Stomach (tissue), 4 donors: ENCODE measurements around the gene POMT1.

ENCODE experiments used
- EP300 ChIP-seq: sonication (generic); formaldehyde crosslinking; IDR thresholded peaks from one replicate; pipeline ENCODE4 v1.6.1; 2017; ENCODE audit warnings: antibody characterized with exemption
- POLR2A ChIP-seq, 4 donors: fragments of 450-650 bp; IDR thresholded peaks; one replicate each; pipeline ENCODE4 v1.6.1; 2016; ENCODE audit warnings: antibody characterized with exemption in 4 of 4, control low read depth in 2 of 4, mild to moderate bottlenecking in 1 of 4, moderate library complexity in 1 of 4
- POLR2AphosphoS5 ChIP-seq, 3 donors: sonication (generic); formaldehyde crosslinking; IDR thresholded peaks; one replicate each; pipeline ENCODE4 v1.6.1; 2016; ENCODE audit warnings: antibody characterized with exemption in 3 of 3
- TF ChIP-seq, protein P1 (sequence below), 7 experiments: fragments of 450-650 bp in 4 of 7; fragments of 200-600 bp in 3 of 7; sonication (generic) in 3 of 7; IDR thresholded peaks; one replicate each; pipeline ENCODE4 v1.5.1; 2016 to 2019; ENCODE audit warnings: antibody characterized with exemption in 7 of 7, control low read depth in 2 of 7, mild to moderate bottlenecking in 1 of 7

DNA sequence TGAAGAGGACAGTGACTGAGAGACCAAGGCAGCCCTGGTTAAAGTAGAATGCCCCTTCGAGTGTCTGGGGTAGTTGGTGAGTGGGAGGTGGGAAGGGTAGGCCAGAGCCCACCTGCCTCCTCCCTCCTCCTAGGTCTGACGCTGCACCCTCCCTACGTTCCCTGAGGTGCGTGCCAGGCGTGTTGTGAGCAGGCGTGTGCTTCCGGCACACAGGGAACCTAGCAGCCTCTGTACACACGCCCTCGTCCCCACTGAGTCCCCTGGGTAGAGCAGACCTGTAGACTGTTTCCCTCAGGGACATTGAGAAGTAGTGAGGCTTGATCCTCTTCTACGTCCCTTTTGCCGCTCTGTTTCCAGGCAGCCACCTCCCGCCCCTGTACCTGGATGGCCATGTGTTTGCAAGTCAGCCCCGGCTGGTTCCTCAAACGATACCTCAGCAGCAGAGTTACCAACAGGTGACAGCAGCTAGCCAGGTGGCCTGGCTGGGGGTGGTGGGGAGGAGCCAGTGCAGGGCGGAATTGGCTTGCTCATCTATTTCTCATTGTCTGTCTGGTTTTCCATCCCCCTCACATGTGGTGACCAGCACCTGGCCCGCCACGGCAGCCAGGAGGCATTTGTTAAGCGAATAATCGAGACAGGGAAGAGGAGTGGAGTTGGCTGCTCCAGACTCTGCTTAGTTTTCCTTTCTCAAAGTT lies 16.8 kb upstream of the POMT1 start:
- TF ChIP-seq POLR2AphosphoS5 (IDR thresholded peaks at IDR 0.05) = no peak
- TF ChIP-seq POLR2A (IDR thresholded peaks at IDR 0.05) = no peak
- TF ChIP-seq, protein P1, sequence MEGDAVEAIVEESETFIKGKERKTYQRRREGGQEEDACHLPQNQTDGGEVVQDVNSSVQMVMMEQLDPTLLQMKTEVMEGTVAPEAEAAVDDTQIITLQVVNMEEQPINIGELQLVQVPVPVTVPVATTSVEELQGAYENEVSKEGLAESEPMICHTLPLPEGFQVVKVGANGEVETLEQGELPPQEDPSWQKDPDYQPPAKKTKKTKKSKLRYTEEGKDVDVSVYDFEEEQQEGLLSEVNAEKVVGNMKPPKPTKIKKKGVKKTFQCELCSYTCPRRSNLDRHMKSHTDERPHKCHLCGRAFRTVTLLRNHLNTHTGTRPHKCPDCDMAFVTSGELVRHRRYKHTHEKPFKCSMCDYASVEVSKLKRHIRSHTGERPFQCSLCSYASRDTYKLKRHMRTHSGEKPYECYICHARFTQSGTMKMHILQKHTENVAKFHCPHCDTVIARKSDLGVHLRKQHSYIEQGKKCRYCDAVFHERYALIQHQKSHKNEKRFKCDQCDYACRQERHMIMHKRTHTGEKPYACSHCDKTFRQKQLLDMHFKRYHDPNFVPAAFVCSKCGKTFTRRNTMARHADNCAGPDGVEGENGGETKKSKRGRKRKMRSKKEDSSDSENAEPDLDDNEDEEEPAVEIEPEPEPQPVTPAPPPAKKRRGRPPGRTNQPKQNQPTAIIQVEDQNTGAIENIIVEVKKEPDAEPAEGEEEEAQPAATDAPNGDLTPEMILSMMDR (IDR thresholded peaks at IDR 0.05) = no peak
- no peak for TF ChIP-seq EP300
